HCT116 (cell line): Measurements from ENCODE around the gene DENND1A.

Source experiments
- CTCF ChIP-seq, 3 experiments: fragments of 200-600 bp in 1 of 3; sonication (generic) in 1 of 3; IDR thresholded peaks in 2 of 3; conservative IDR thresholded peaks in 1 of 3; 2 replicates each; pipeline ENCODE4 v1.5.1; 2012 to 2017; ENCODE audit warnings: low read depth in 2 of 3, low read length in 2 of 3, antibody characterized with exemption in 1 of 3, borderline replicate concordance in 1 of 3, control low read depth in 1 of 3, mild to moderate bottlenecking in 1 of 3, mixed read lengths in 1 of 3, mixed run types in 1 of 3, moderate library complexity in 1 of 3; ENCODE audit not compliant: insufficient read depth in 1 of 3
- ELF1 ChIP-seq: IDR thresholded peaks from 2 replicates; pipeline ENCODE4 v1.6.1; 2012; ENCODE audit warnings: low read depth, borderline replicate concordance
- EZH2 ChIP-seq: fragments of 200-600 bp; sonication (generic); IDR thresholded peaks from 2 replicates; pipeline ENCODE4 v1.6.1; 2017; ENCODE audit warnings: antibody characterized with exemption, mixed run types
- EZH2phosphoT487 ChIP-seq: fragments of 200-600 bp; IDR thresholded peaks from 2 replicates; pipeline ENCODE4 v1.6.1; 2018; ENCODE audit warnings: antibody characterized with exemption, borderline replicate concordance
- POLR2A ChIP-seq: IDR thresholded peaks from 2 replicates; pipeline ENCODE4 v1.7.0; 2011; ENCODE audit warnings: borderline replicate concordance; ENCODE audit not compliant: insufficient read depth, insufficient read length; ENCODE audit errors: extremely low read depth
- POLR2AphosphoS5 ChIP-seq: IDR thresholded peaks from 2 replicates; pipeline ENCODE4 v1.6.1; 2011; ENCODE audit warnings: mild to moderate bottlenecking, low read depth, low read length, moderate library complexity

GRCh38 chr9:123424552-123425225 lies 505.2 kb downstream of the DENND1A start:
- no peak for TF ChIP-seq CTCF (IDR thresholded peaks at IDR 0.05 in 2 of 3, conservative IDR thresholded peaks at IDR 0.05 in 1 of 3; ENCODE audit: borderline replicate concordance in 1 of 3, insufficient read depth in 1 of 3, low read depth in 2 of 3, low read length in 2 of 3)
- no peak for TF ChIP-seq EZH2
- no peak for TF ChIP-seq ELF1
- no peak for TF ChIP-seq EZH2phosphoT487
- TF ChIP-seq POLR2A = no peak
- TF ChIP-seq POLR2AphosphoS5 = no peak
